H1 (cell line): ENCODE data around the gene PRKD1. TPM values are rescaled to one million over a fixed set of nuclear protein-coding genes. Genes with fewer than 3 reads are reported as not detected.

Experiments
- CTCF ChIA-PET: fragments of 300-600 bp; sonication (Branson Sonifier 250); formaldehyde crosslinking; loops from one replicate; lab custom pipeline; 2021; ENCODE audit not compliant: partially characterized antibody; lab: Charles Lee
- POLR2A ChIA-PET: fragments of 300-600 bp; sonication (Branson Sonifier 250); formaldehyde crosslinking; loops from one replicate; lab custom pipeline; 2021; ENCODE audit warnings: inconsistent platforms; ENCODE audit not compliant: partially characterized antibody; lab: Charles Lee
- DNase-seq, 2 experiments: peaks; one replicate each; pipeline versions ENCODE4 v3.0.0 to v3.0.0-alpha.2; 2010 to 2022; ENCODE audit warnings: low spot score in 2 of 2, low read depth in 1 of 2, mixed read lengths in 1 of 2
- FAIRE-seq: peaks from 2 replicates; lab custom pipeline; 2011; peaks lifted over from hg19 to GRCh38; lab: Jason Lieb, UNC
- H2AFZ ChIP-seq: 2 replicates; pipeline ENCODE4 v1.8.1; 2012; ENCODE audit warnings: low read length, inconsistent platforms
- H2AK5ac ChIP-seq: 2 replicates; pipeline ENCODE4 v1.6.1; 2013; ENCODE audit warnings: low read depth, low read length
- H2BK120ac ChIP-seq: replicated peaks from 2 replicates; pipeline ENCODE3; 2013; ENCODE audit warnings: low read depth, low read length, inconsistent platforms
- H2BK12ac ChIP-seq: 2 replicates; pipeline ENCODE4 v1.6.1; 2013; ENCODE audit warnings: low read depth, low read length
- H2BK15ac ChIP-seq: 2 replicates; pipeline ENCODE4 v1.6.1; 2013; ENCODE audit warnings: low read length
- H2BK20ac ChIP-seq: 2 replicates; pipeline ENCODE4 v1.6.1; 2013; ENCODE audit warnings: low read length
- H2BK5ac ChIP-seq: 2 replicates; pipeline ENCODE4 v1.6.1; 2013; ENCODE audit warnings: low read depth, low read length
- H3K14ac ChIP-seq: 2 replicates; pipeline ENCODE4 v1.6.1; 2013; ENCODE audit warnings: inconsistent platforms; ENCODE audit not compliant: insufficient read length
- H3K18ac ChIP-seq: 2 replicates; pipeline ENCODE4 v1.6.1; 2013; ENCODE audit warnings: low read length; ENCODE audit errors: extremely low read depth
- H3K23ac ChIP-seq: 2 replicates; pipeline ENCODE4 v1.6.1; 2013; ENCODE audit warnings: inconsistent platforms; ENCODE audit not compliant: insufficient read length
- H3K23me2 ChIP-seq: 2 replicates; pipeline ENCODE4 v1.6.1; 2013; ENCODE audit warnings: low read depth, low read length
- H3K27ac ChIP-seq: 2 replicates; pipeline ENCODE4 v1.6.1; 2011; ENCODE audit warnings: low read depth, low read length, inconsistent platforms
- H3K27me3 ChIP-seq, 4 experiments: replicated peaks in 1 of 4; 1 replicate in 1 of 4; 2 replicates in 3 of 4; pipeline versions ENCODE4 v1.6.1 to v1.8.1; 2011 to 2013; ENCODE audit warnings: low read length in 3 of 4, mild to moderate bottlenecking in 3 of 4, inconsistent platforms in 2 of 4, mixed read lengths in 2 of 4, moderate library complexity in 1 of 4; ENCODE audit not compliant: control insufficient read depth in 3 of 4, insufficient read depth in 3 of 4; ENCODE audit errors: extremely low read depth in 1 of 4
- H3K36me3 ChIP-seq, 4 experiments: 2 replicates each; pipeline versions ENCODE4 v1.6.1 to v1.8.1; 2011 to 2013; ENCODE audit warnings: mild to moderate bottlenecking in 4 of 4, low read length in 3 of 4, moderate library complexity in 2 of 4, control low read depth in 1 of 4, inconsistent platforms in 1 of 4; ENCODE audit not compliant: insufficient read depth in 4 of 4, control insufficient read depth in 2 of 4
- H3K4ac ChIP-seq: replicated peaks from 2 replicates; pipeline ENCODE3; 2013; ENCODE audit warnings: low read length, low read depth, mixed read lengths, inconsistent platforms; ENCODE audit not compliant: insufficient read length
- H3K4me1 ChIP-seq, 4 experiments: replicated peaks in 1 of 4; 1 replicate in 1 of 4; 2 replicates in 3 of 4; pipeline versions ENCODE4 v1.6.1 to v1.8.1; 2011 to 2013; ENCODE audit warnings: low read length in 3 of 4, inconsistent platforms in 2 of 4, mixed read lengths in 1 of 4; ENCODE audit not compliant: insufficient read depth in 4 of 4, control insufficient read depth in 3 of 4
- H3K4me2 ChIP-seq, 2 experiments: 2 replicates each; pipeline versions ENCODE4 v1.6.1 to v1.8.1; 2011 to 2013; ENCODE audit warnings: low read depth in 2 of 2, low read length in 2 of 2, control low read depth in 1 of 2, inconsistent platforms in 1 of 2, mild to moderate bottlenecking in 1 of 2; ENCODE audit not compliant: insufficient read depth in 1 of 2
- H3K4me3 ChIP-seq, 4 experiments: fragments of 200-600, 300-600 bp in 1 of 4; sonication (generic), shearing (Covaris generic), sonication (Bioruptor Twin) in 1 of 4; 2 replicates each; pipeline versions ENCODE4 v1.5.1 to v1.8.1; 2011 to 2016; ENCODE audit warnings: low read length in 4 of 4, low read depth in 3 of 4, control low read depth in 2 of 4, inconsistent platforms in 2 of 4, mild to moderate bottlenecking in 2 of 4, mixed read lengths in 1 of 4, moderate library complexity in 1 of 4; ENCODE audit not compliant: insufficient read depth in 2 of 4; ENCODE audit errors: extremely low read depth in 1 of 4
- H3K56ac ChIP-seq: replicated peaks from 2 replicates; pipeline ENCODE3; 2013; ENCODE audit warnings: low read depth, mild to moderate bottlenecking, mixed read lengths, low read length, inconsistent platforms; ENCODE audit not compliant: insufficient read length
- H3K79me1 ChIP-seq: 2 replicates; pipeline ENCODE4 v1.6.1; 2013; ENCODE audit warnings: low read depth, low read length, control low read depth
- H3K79me2 ChIP-seq, 2 experiments: 2 replicates each; pipeline versions ENCODE4 v1.6.1 to v1.8.1; 2012 to 2013; ENCODE audit warnings: low read length in 2 of 2, mild to moderate bottlenecking in 2 of 2, inconsistent platforms in 1 of 2; ENCODE audit not compliant: insufficient read depth in 2 of 2, control insufficient read depth in 1 of 2
- H3K9ac ChIP-seq, 4 experiments: replicated peaks in 1 of 4; 1 replicate in 1 of 4; 2 replicates in 3 of 4; pipeline versions ENCODE4 v1.6.1 to v1.8.1; 2011 to 2013; ENCODE audit warnings: low read depth in 3 of 4, low read length in 3 of 4, control low read depth in 2 of 4, mild to moderate bottlenecking in 2 of 4, moderate library complexity in 2 of 4, inconsistent platforms in 1 of 4; ENCODE audit errors: extremely low read depth in 1 of 4
- H3K9me3 ChIP-seq, 2 experiments: 2 replicates each; pipeline versions ENCODE4 v1.6.1 to v1.8.1; 2012 to 2013; ENCODE audit warnings: mild to moderate bottlenecking in 2 of 2, moderate library complexity in 2 of 2, control low read depth in 1 of 2, inconsistent platforms in 1 of 2, low read depth in 1 of 2, low read length in 1 of 2, mixed read lengths in 1 of 2; ENCODE audit not compliant: insufficient read depth in 2 of 2
- H4K20me1 ChIP-seq, 2 experiments: replicated peaks in 1 of 2; 2 replicates each; pipeline versions ENCODE3 to v1.8.1; 2011 to 2013; ENCODE audit warnings: inconsistent platforms in 2 of 2, low read length in 2 of 2, mild to moderate bottlenecking in 1 of 2; ENCODE audit not compliant: insufficient read depth in 2 of 2, control insufficient read depth in 1 of 2
- H4K5ac ChIP-seq: 2 replicates; pipeline ENCODE4 v1.6.1; 2013; ENCODE audit warnings: low read length, low read depth, mixed read lengths, inconsistent platforms; ENCODE audit not compliant: insufficient read length
- H4K8ac ChIP-seq: 2 replicates; pipeline ENCODE4 v1.8.0; 2013; ENCODE audit warnings: mild to moderate bottlenecking, moderate library complexity, low read length, inconsistent platforms; ENCODE audit not compliant: insufficient read depth; ENCODE audit errors: extremely low read depth
- H4K91ac ChIP-seq: replicated peaks from 2 replicates; pipeline ENCODE3; 2013; ENCODE audit warnings: low read length, mixed read lengths, inconsistent platforms; ENCODE audit not compliant: insufficient read length
- SP4 ChIP-seq: IDR thresholded peaks from 2 replicates; pipeline ENCODE4 v1.6.1; 2012; ENCODE audit warnings: low read length, inconsistent platforms
- polyA plus RNA-seq, 7 experiments: library from polyadenylated mRNA; depleted of rRNA in 3 of 7; stranded (reverse) in 5 of 7; unstranded in 2 of 7; fragments of >200 nt in 5 of 7; fragments of 200-250 nt in 2 of 7; gene quantifications; 1 replicate in 5 of 7; 2 replicates in 1 of 7; 4 replicates in 1 of 7; pipeline versions ENCODE4 v1.2.1 to v1.2.3, GENCODE V29; 2011 to 2013; ENCODE audit warnings: missing spikeins in 2 of 7, mixed read lengths in 2 of 7
- total RNA-seq: library from RNA; stranded (reverse); fragmentation: NEBNext Ultra II Directional; extraction: Animal tissue kit (Norgen Biotek cat#: 25700); gene quantifications from 2 replicates; pipeline ENCODE4 v1.2.1, GENCODE V29; 2021

Gene PRKD1
- total and polyA plus RNA-seq, 2 of the 8 experiments (the other 6 are each of a cell fraction or from before 2014, with no cell fraction given): 3.6 to 6.8 TPM

- Histone ChIP-seq H2AK5ac (no peak overlapping the region), H2BK15ac (no peak overlapping the region), H3K79me2 (no peaks in the 10 kb centered on the region), H3K79me1 (no peaks in the 10 kb centered on the region), H2AFZ (no peak overlapping the region), H4K5ac (no peak overlapping the region), H2BK120ac (no peak overlapping the region), H3K9me3 (no peaks in the 10 kb centered on the region), H3K36me3 (no peaks in the 10 kb centered on the region; a peak in 1 of 8 replicates), H3K4me2 (no peak overlapping the region), H3K27me3 (no peaks in the 10 kb centered on the region), H2BK12ac (no peak overlapping the region), H3K4ac (no peak overlapping the region), H3K14ac (no peak overlapping the region), H2BK5ac (no peak overlapping the region), H2BK20ac (no peak overlapping the region), H3K9ac (no peak overlapping the region), H3K23me2 (no peaks in the 10 kb centered on the region), H3K4me1 (no peaks in the 10 kb centered on the region), H3K18ac (no peak overlapping the region), H4K8ac (no peak overlapping the region), H3K27ac (no peak overlapping the region), H3K4me3 (no peak overlapping the region), H4K91ac (no peak overlapping the region), H3K23ac (no peak overlapping the region), H4K20me1 (no peaks in the 10 kb centered on the region), H3K56ac (no peak overlapping the region)
- FAIRE-seq (no peak), DNase-seq (no peak)
- no peak for TF ChIP-seq SP4
- ChIA-PET POLR2A (interaction anchor here (1.1 kb wide), 1 partner anchor 10 kb away, joined by 3 read pairs; no protein-coding TSS in a partner anchor), CTCF (interaction anchor here (0.5 kb wide), 1 partner anchor 918 kb away, joined by 3 read pairs; no protein-coding TSS in a partner anchor)
Measured at GRCh38 chr14:29684926-29685325, 242.7 kb downstream of the PRKD1 start.
